CD4-positive, alpha-beta T cell treated with Interleukin-2 at 100 ng/mL for 4 hours (primary cell): Measurements from ENCODE around the gene ANG.

Experiments
- DNase-seq: peaks from one replicate; pipeline ENCODE4 v3.0.0-alpha.2; 2020; ENCODE audit warnings: low spot score

The ANG gene

DNA sequence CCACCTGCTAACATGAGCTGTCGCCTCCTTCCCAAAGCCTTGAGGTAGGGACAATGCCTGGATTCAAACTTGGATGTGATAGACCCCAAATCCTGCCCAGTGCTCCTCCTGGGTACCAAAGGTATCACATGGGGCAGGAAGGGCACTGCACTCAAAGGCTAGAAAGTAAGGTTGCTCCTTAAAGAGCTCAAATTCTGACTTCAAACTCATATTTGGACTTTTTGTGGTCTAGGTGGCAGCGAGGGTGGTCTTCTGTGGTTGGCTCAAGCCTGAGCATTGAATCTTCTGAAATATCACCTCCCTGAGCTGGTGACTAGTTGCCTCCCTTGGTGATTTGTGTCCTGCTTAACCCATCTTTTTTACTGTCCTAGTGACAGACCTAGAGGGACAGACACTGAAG is 12.5 kb upstream of the ANG start:
- no peak for DNase-seq

DNA sequence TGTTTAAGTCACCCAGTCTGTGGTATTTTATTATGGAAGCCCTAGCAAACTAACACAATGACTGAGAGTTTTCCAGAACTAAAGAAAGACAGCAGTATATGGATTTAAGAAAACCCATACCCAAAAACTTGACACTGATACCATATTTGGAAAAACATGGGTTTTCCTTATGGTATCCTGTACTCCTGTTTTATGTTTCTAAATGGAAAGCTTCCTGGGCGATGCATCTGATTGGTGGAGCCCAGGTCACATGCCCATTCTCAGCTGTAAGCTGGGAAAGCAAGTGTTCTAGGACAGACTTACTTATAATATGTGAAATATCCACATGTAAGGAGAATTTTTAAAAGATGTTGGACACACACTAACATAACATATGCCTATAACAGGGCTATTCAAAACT is 8.7 kb upstream of the ANG start:
- DNase-seq = no peak

DNA sequence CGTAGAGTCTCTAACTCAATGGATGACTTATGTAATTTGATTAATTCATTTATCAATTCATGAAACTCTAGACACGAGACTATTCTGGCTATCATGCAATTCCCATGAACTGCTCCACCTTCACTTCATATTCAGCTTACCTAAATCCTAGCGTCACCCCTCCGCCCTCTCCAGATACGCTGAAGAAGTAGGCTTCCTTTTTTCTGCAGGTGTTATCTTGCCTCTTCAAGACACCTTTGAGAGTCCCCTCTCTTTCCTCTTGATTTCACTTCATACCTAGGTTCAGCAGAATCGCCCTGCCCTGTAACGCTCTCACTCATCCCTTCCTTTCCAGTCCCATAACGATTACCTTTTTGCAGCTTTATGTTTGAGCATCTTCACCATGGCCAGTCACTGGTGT is 8.2 kb upstream of the ANG start:
- DNase-seq = no peak

DNA sequence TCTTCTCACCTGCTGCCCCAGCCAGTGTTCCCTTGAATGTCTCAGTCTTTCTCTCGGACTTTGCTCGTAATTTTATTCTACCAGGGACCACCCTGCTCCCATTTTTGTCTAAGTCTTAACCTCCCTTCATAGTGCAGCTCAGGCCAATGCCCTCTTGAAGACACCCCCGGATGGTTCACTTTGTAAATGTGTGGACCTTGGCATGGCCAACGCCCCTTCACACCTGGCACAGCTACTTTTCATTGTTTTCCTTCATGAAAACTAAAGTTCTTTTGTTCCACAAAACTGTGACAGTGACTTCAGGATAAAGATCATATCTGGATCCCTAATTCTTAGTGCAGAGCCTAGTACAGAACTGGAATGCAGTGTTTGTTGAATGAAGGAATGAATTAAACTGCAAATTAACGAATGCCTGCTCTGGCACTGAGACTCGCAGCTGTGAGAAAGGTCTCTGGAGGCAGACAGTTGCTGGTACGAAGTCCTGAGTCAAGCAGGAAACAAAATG is 7.7 kb upstream of the ANG start:
- no peak for DNase-seq

DNA sequence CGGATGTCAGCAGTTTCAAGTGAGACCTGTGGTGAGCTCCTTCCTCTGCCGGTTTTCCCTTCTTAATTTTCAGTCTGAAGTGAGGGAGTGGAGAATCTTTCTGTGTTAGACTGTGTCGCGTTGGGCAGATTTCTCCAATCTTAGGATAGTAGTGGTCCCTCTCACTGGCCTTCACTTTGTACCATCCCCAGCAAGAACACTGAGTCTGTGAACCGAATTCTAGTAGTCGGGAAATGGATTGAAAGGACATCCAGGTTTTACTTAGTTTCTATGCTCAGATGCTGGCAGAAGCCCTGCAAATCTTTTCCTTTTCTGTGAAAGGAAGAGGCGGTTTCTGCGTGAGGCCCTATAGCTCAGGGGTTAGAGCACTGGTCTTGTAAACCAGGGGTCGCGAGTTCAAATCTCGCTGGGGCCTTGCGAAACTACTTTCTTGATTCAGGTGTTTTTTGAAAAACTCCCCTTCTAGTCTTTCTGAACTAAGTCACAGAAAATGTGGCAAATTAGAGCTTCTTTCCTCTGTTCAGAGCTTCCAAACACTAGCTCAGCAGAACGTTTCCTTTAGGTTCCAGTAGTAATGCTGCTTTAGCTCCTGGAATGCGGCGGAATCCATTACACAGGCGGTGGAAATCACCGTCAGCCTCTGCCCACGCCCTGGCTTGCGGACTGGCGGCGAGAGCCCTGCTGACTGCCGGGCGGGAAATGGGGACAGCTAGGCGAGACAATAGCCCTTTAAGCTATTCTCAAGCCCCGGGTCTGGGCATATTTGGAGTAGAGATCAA is 7.0 kb upstream of the ANG start:
- DNase-seq = peak; percentile 92

DNA sequence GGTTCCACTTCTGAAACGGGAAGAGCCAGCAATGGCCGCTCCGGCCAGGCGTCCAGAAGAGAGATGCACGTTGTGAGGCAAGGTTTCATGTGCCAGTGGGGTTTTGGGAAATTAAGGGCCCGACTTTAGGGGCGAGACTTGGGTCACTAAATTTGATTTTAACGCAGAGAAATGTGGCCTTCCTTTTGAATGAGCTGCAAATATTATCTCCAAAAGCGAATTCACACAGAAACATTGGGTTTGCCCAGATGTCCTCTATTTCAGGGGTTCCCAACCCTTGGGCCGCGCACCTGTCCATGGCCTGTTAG is 6.5 kb upstream of the ANG start:
- DNase-seq = no peak

DNA sequence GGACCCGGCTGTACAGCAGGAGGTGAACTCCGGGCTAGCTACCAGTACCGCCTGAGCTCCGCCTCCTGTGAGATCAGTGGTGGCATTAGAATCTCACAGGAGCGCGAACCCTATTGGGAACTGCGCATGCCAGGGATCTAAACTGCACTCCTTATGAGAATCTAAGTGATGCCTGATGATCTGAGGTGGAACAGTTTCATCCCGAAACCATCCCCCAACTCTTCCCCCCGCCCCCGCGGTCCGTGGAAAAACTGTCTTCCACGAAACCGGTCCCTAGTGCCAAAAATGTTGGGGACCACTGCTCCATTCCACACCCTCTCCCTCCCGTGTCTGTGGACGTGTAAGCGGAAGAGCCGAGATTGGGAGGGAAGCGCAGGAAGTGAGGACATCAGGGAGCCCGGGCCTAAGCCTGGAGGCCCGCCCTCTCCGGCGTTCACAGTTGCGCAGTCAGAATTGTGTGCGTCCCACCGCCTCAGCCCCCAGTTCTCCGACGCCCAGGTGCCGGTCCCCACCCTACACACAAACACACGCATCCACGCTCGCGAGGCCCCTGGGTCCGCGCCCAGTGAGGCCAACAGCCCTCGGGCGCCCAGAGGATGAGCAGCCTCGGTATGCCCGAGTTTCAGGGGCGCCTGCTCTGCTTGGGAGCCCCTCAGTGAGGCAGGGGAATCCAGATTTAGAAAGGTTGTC is 6.0 kb upstream of the ANG start:
- peak; percentile 78 for DNase-seq

DNA sequence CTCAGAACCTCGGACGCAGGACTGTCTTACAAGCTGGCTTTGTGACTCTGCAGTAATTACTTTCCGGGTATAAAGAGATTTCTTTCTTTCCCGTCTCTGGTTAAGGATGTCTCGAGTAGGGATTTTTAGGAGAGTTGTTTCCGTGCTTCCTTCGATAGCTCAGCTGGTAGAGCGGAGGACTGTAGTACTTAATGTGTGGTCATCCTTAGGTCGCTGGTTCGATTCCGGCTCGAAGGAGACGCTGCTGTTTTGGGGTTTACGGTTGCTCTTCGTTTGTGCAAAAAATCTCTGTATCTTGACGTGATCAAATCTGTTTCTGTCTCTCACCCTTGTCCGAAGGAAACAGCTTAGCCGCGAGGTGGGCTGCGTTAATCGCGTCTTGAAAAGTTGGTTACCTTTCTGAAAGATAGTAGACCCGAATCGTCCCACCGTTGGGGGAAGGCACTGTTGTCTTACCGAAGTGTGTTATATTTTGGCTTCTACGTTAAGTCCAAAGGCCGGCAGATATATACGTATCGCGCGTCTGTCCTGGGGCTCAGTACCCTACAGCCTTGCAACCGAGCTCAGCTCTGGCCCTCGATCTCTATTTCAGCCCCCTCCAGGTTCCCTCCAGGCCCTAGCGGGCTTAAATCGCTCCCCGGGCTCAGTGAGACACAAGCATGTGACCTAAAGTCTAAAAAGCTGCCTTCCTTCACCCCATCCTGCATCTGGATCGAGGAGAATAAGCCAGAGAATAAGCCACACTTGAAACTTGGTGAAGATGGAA is 5.3 kb upstream of the ANG start:
- DNase-seq = peak; percentile 83

DNA sequence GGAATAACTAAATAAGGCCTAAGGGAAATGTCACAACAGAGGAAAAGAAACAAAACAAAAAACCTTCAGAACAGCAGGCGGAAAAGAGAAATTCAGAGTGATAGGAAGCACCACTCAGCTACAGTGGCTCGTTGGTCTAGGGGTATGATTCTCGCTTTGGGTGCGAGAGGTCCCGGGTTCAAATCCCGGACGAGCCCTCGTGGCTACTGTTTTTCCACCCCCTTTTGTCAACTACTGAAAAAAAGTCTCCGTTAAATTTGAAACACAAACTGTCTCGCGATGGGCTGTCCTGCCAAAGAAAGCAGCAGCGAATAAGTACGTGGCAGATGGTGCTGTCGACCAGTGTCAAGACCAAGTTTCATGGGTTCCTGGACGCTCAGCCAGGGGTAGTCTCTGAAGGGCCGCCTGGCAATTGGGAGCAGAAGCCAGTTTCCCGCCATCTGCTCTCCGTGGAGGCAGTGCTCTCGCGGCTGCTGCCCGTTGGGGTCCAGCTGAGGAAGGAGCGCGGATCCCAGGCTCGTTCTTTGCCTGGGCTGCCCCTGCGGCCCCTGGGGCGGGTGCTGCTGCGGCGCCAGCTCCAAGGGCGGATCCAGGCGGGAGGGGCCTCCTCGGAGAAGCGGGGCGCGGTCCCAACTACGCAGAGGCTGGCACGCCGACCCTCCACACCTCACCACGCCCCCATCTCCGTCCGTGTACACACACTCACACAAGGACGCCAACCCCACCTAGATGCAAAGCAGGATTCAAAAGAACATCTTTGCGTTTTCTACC is 4.5 kb upstream of the ANG start, which contains the start of gene RNASE4:
Gene RNASE4, plus strand, starts transcription at position 670 of the 771 bp plus-strand sequence. CDS start 14,812 bp downstream, outside the sequence.
- peak; percentile 87 for DNase-seq

DNA sequence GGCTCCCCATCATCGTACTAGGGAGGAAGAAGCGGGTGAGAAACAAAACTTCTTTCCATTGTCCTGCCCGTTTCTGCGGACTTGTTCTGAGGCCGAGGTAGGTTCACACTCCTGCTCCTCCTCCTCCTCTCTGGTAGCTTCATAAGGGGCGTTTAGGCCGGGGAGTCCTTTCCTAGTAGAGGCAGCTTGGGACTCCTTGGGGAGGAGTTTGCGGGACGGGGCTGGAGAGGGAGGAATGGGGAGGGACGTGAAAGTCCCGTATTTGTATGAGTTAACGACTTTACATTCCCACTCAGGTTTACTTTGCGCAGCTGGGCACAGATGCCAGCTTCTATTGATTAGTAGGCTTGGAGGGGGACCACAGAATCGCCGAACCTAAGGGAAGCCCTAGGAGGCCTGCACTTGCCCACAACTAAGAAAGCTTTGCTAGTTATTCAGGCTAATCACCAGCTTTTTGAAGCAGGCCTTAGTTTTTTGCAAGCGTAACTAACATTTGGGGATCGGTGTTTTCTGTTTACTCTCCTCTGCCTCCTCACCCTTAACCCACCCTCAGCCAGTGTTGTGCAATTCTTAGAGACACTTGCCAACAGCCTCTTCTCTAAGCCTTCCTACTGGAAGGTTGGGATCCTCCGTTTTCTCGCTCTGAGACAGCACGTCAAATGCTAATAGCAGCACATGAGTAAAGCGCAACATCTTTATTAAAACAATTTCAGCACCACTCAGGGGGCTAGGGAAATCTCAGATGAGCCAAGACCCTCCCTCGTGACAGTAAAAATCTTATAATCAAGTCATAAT is 3.7 kb upstream of the ANG start:
- DNase-seq = no peak

DNA sequence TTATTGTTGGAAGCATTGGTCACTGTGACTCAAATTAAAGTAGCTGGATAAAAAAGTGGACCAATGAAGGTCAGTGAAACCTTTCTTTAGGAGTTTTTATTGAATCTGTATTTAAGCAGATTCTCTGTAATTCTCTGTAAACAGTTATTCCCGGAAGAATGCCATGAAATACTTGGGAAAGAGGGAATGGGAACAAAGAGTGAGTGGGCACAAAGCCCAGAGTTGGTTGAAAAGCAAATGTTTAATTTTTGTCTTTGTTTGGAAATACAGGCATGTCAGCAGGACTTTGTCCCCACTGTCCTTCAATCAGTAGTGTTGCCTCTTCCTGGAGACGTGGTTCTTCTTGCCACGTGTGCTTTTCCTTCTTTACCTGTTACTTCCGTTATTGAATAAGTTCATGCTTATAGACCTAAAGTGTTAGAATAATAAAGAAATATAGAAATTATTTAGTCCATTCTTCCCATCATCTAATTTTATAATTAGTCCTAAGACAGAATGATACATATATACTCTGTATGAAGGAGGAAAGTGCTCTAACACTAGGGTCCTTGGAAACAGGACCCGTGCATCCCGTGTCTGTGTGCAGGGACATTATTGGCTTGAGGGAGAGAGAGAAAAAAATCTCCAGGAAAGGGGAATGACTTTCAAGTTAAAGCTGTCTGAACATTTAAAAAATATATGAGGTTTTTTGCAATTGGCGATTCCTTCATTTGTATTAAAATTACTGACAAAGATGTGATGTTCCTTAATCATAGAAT is 2.0 kb upstream of the ANG start:
- no peak for DNase-seq

DNA sequence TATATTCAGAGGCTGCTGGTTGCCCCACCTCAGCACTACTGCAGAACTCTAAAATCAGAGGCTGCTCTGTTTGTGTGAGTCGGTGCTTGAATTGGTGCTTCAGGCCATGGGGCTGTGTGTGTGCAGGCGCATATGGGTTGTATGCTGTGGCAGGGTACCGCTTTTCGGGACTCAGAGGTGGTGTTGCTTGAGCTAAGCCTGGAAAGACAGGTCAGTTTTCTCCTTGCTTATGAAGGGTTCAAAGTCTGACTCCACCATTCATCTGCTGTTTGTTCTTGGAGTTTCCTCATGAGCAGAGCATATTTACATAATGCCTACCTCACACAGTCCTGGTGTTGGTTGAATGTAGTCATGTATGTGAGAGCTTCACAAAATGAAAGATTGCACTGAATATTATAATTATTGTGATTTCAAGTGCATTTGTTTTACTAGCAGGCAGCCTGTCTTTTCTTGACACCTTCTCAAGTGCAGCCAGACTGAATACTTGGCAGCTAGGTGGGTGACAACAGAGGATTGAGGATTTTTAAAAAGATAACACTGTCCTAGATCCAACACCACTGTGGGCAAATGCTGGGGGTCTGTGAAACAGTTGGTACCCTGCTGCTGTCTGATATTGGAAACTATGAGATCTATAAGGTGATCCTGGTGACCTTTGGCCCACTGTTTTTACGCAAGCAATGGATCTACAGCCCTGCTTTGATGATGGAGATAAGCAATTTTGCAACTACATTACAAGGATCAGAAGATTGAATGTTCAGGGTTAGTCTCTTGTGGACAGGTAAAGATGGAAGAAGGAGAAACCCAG is 1.0 kb upstream of the ANG start:
- no peak for DNase-seq

DNA sequence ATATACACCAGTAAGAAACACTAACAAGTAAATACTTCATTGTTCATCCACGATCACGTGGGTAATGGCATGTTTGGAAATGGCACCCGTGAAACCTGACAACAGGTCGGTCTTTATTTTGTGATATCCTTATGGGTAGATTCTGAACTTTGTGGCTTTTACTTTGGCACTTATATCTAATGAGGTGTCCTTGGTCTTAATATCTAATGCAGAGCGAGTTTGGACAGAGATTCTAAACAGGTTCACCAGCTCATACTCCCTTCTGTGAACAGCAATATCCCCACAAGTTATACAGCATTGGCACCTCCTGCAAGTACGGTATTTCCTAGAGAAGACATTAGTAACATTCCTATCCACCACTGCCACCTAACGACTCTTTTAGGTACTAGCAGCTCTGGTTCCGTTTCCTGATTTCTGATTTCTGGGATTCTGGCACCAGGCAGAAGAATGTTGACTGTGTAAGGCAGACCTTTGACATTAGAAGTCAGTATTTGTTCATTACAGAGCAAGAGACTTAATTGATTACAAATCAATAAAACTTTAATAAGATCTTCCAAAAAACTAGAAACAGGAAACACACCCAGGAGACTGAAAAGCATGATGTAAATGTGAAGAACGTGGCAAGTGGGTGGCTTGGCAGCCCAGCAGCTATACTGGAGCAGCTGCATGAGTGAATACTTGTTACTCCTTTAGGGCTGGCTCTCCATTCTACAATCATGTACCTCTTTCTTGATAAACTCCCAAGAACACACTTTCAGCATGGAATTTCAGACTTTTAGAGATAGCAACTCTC is 2.5 kb downstream of the ANG start:
- DNase-seq = peak; percentile 73

DNA sequence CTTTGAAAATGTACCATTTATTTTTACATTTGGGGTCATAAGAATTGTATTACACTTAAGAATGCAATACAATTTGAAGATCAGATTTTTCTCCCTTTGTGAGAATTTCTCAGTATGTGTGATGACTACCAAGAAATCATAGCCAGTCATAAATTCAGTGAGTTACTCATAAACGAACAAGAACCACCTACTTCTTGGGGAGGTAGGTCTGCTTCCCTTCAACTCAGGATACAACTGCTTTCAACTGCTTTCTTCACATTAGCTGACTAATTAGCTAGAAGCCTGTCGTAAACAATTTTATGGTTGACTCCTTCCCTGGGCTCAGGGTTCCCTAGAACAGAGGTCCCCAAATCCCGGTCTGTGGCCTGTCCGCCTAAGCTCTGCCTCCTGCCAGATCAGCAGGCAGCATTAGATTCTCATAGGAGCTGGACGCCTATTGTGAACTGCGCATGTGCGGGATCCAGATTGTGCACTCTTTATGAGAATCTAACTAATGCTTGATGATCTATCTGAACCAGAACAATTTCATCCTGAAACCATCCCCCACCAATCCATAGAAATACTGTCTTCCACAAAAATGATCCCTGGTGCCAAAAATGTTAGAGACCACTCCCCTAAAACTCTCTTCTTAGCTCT is 3.7 kb downstream of the ANG start:
- no peak for DNase-seq

DNA sequence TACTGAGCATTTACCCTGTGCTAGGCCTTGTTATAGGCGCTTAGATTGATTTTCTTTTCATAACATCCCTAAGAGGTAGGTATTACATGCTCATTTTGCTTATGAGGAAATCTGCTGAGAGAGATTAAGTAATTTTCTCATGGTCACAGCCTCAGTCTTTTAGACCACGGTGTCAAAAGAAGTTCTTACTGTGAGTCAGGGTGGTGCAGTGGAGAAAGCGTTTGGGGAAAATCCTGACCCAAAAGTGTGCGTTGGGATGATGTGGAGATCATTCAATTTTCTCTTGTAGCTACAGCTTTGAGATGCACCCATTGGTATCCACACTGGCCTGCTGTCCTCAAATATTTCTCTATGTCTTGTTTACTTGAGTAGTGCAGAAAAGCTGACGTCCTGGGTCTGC is 8.2 kb downstream of the ANG start:
- DNase-seq = no peak

DNA sequence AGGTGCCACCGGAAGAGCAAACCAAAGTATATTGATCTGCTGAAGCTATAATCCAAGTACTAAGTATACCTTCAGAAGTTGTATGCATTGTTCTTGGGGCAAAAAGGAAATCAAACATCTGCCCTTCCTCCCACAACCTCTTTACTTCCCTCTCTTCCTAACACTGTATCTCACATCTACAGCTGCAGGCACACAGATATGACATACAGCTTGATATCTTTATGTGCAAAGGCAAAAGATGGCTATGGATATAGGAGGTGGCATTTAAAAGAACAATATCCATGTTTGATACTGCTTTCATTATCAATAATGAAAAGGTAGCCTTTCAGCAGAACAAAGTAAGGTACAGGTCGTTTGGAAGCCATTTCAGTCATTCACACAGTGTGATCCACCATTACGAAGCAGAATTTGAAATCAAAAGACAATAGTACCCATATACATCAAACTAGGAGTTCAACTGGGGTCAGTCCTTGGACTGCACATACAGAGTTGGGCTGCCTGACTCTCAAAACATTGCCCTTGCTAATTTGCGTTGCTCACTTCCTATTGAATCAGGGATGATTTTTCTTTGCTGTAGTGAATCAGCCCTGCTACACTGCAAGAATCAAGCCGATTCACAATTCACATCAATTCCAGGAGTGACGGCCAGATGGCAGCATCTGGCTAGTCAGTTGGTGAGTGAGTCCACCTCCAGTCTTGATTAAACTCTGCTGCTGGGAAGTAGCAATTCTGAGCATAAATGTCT is 8.9 kb downstream of the ANG start:
- peak; percentile 68 for DNase-seq

DNA sequence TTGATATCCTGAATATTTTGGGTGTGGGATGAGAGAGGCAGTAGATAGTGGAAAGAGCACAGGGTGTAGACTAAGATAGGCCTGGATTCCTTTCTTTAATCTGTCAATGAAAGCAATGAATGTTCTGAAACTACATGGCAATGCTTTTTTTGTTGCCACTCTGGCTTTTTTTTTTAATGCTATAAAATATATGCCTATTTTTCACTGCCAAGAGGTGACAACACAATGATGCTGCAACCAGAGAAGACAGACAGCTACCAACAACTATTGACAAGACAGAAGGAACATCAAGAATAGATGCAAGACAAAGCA is 9.4 kb downstream of the ANG start:
- DNase-seq = no peak

DNA sequence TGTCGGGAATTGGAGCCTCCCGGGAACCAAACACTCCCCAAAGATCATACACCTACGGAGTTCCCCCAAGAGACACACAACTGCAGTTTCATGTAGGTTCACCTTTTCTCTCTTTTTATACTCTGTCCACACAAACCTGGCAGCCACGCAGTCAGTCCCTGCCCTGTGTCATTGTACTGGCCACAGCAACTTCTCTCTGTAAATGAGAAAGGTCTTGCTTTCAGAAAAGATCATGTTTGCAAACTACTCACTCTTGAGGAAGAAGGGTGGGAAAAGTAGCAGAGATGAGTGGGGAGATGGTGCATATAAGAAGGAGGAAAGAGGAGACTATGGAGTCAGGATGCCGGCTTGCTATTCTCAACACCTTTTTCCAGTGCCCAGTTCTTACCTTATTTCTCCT is 10.4 kb downstream of the ANG start:
- no peak for DNase-seq
